ENCODE results near the gene CCDC158. TPM values are rescaled to one million over a fixed set of nuclear protein-coding genes. Genes with fewer than 3 reads are reported as not detected.

The CCDC158 gene
- total RNA-seq, 1 donor from 2014 or later: 0.74 TPM

DNA sequence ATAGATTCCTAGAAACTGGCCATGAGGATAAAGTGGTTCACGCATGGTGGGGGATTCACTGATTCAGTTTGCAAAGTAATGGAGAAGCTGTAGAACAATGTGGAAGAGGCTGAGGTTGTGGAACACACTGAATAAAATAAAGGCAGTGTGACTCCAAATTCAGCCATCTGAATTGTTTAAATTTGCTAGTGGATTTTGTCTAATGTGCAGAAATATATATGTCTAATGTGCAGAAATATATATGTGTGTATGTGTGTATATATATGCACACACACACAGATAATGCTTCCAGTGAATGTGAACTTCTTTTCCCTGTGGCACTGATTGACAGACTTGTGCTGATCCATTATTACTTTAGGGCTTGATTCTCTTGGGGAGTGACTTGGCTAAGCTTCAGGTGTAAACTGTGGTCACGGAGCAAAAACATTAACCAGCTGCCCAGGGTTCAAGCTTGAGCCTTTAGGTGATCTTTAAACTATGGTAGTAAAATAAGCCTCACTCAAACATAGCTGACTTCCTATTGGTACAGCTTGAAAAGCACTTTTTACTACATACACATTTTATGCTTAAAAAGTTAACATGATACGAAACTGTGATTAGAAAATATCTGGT, 110.9 kb downstream of the CCDC158 start:
- Histone ChIP-seq H3K4me1 (peaks cover 19% of the 10 kb centered on the region), H3K9me3 (no peaks in the 10 kb centered on the region), H3K27ac (no peak overlapping the region), H3K36me3 (peaks cover 7% of the 10 kb centered on the region), H3K27me3 (ENCODE audit: low read depth) (no peaks in the 10 kb centered on the region), H3K4me3 (no peak overlapping the region)
- ATAC-seq (no peak), DNase-seq (no peak)
- intact Hi-C loops (cut with DNase I): no loop called here
- TF ChIP-seq, protein P1, sequence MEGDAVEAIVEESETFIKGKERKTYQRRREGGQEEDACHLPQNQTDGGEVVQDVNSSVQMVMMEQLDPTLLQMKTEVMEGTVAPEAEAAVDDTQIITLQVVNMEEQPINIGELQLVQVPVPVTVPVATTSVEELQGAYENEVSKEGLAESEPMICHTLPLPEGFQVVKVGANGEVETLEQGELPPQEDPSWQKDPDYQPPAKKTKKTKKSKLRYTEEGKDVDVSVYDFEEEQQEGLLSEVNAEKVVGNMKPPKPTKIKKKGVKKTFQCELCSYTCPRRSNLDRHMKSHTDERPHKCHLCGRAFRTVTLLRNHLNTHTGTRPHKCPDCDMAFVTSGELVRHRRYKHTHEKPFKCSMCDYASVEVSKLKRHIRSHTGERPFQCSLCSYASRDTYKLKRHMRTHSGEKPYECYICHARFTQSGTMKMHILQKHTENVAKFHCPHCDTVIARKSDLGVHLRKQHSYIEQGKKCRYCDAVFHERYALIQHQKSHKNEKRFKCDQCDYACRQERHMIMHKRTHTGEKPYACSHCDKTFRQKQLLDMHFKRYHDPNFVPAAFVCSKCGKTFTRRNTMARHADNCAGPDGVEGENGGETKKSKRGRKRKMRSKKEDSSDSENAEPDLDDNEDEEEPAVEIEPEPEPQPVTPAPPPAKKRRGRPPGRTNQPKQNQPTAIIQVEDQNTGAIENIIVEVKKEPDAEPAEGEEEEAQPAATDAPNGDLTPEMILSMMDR (IDR thresholded peaks at IDR 0.05): no peak

DNA sequence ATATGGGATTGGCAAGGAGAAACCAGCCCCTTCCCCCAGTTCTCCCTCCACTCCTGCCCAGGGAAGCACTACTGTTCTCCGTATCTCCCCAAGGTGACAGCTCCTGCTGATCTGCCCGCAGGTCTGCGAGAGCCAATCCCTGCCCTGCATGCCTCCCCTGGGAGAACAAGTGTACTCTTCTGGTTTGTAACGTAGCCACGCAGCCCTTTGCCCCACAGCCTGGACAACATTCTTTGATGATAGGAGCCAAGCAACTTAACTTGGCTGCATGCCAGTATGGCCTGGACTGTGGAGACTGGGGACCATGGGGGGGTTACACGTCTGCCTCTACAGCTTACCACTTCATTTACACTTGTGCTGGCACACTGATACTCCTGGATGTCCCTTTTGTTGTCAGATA, 112.4 kb downstream of the CCDC158 start:
- Histone ChIP-seq H3K9me3 (no peaks in the 10 kb centered on the region), H3K27me3 (ENCODE audit: low read depth) (no peaks in the 10 kb centered on the region), H3K4me1 (peaks cover 25% of the 10 kb centered on the region), H3K27ac (no peak overlapping the region), H3K4me3 (peak overlapping the region; percentile 92), H3K36me3 (peaks cover 7% of the 10 kb centered on the region)
- DNase-seq (no peak), ATAC-seq (no peak)
- intact Hi-C loops (cut with DNase I): no loop called here
- TF ChIP-seq, protein P1 (IDR thresholded peaks at IDR 0.05): no peak

- peaks cover 7% of the 10 kb centered on the region for H3K36me3 ChIP-seq
- ATAC-seq: no peak
These were observed 113.3 kb downstream of the CCDC158 start for GRCh38 chr4:76307660-76308014.

GRCh38 chr4:76306882-76307659, 113.9 kb downstream of the CCDC158 start:
- intact Hi-C loops (cut with DNase I): no loop called here
- DNase-seq: peak; percentile 78

More at GRCh38 chr4:76307660-76308014, 113.3 kb downstream of the CCDC158 start:
- intact Hi-C loops (cut with DNase I): no loop called here
- no peak for DNase-seq
- H3K27ac ChIP-seq: peak overlapping the region; percentile 86
- H3K4me1 ChIP-seq: peaks cover 29% of the 10 kb centered on the region
- peak overlapping the region; percentile 92 for H3K4me3 ChIP-seq
- no peaks in the 10 kb centered on the region for H3K9me3 ChIP-seq
- H3K27me3 ChIP-seq (ENCODE audit: low read depth): no peaks in the 10 kb centered on the region
- TF ChIP-seq, protein P1 (IDR thresholded peaks at IDR 0.05): no peak

GRCh38 chr4:76305971-76306881, 114.7 kb downstream of the CCDC158 start, which contains the start of gene STBD1:
Gene STBD1, plus strand, starts transcription at chr4:76306733. Its CDS starts 37 bp downstream, at chr4:76306770.
- H3K36me3 ChIP-seq: peaks cover 7% of the 10 kb centered on the region
- peak within 1 kb of the TSS; percentile 86 for H3K27ac ChIP-seq
- H3K9me3 ChIP-seq: no peaks in the 10 kb centered on the region
- TF ChIP-seq, protein P1 (IDR thresholded peaks at IDR 0.05): no peak
- peak; percentile 93 to 95 for ATAC-seq
- intact Hi-C loops (cut with DNase I): no loop called here
- no peaks in the 10 kb centered on the region for H3K27me3 ChIP-seq (ENCODE audit: low read depth)
- peak within 1 kb of the TSS; percentile 92 for H3K4me3 ChIP-seq
- DNase-seq: peak; percentile 85
- H3K4me1 ChIP-seq: peaks cover 23% of the 10 kb centered on the region

More at GRCh38 chr4:76306882-76307659, 113.9 kb downstream of the CCDC158 start:
- H3K9me3 ChIP-seq: no peaks in the 10 kb centered on the region
- H3K4me3 ChIP-seq: peak overlapping the region; percentile 92
- ATAC-seq: peak; percentile 74 to 81
- TF ChIP-seq, protein P1 (IDR thresholded peaks at IDR 0.05): peak; percentile 44
- peaks cover 7% of the 10 kb centered on the region for H3K36me3 ChIP-seq
- no peaks in the 10 kb centered on the region for H3K27me3 ChIP-seq (ENCODE audit: low read depth)
- peaks cover 26% of the 10 kb centered on the region for H3K4me1 ChIP-seq
- H3K27ac ChIP-seq: peak overlapping the region; percentile 86
